Right atrium auricular region (tissue), 2 donors: ENCODE results near the gene MEIS3. TPM values are rescaled to one million over a fixed set of nuclear protein-coding genes. Genes with fewer than 3 reads are reported as not detected.
A peak's percentile ranks its signal among the peaks of the same experiment; 100 is the strongest.

Experiments
- DNase-seq: peaks from one replicate; pipeline ENCODE4 v3.0.0-alpha.2; 2019; ENCODE audit warnings: low spot score
- H3K27ac ChIP-seq, 2 donors: fragments of 200-600 bp; sonication (generic); 1 replicate in 1 of 2; 2 replicates in 1 of 2; pipeline ENCODE4 v1.5.1; 2016 to 2019
- H3K27me3 ChIP-seq, 2 donors: fragments of 200-600 bp; sonication (generic); one replicate each; pipeline versions ENCODE4 v1.5.1 to v1.6.0; 2017 to 2019
- H3K36me3 ChIP-seq: fragments of 200-600 bp; sonication (generic); one replicate; pipeline ENCODE4 v1.5.1; 2016
- H3K4me1 ChIP-seq, 2 donors: fragments of 200-600 bp; sonication (generic); one replicate each; pipeline versions ENCODE4 v1.5.1 to v1.6.0; 2017 to 2019
- H3K4me3 ChIP-seq, 2 donors: fragments of 200-600 bp; sonication (generic); 1 replicate in 1 of 2; 2 replicates in 1 of 2; pipeline ENCODE4 v1.5.1; 2017 to 2019; ENCODE audit warnings: mild to moderate bottlenecking in 1 of 2, moderate library complexity in 1 of 2
- H3K9me3 ChIP-seq, 2 donors: fragments of 200-600 bp; sonication (generic); one replicate each; pipeline ENCODE4 v1.5.1; 2019
- total RNA-seq, 2 donors: library from RNA; depleted of rRNA; stranded (reverse); fragments of >200 nt; gene quantifications; one replicate each; pipeline ENCODE4 v1.1.0, GENCODE V29; 2016
- TF ChIP-seq, protein P1 (sequence below), 2 donors: fragments of 200-600 bp; sonication (generic); IDR thresholded peaks; one replicate each; pipeline ENCODE4 v1.5.1; 2019; ENCODE audit warnings: antibody characterized with exemption in 2 of 2

Gene MEIS3
- total RNA-seq, 2 donors from 2014 or later = 6.3 to 9.2 TPM

DNA sequence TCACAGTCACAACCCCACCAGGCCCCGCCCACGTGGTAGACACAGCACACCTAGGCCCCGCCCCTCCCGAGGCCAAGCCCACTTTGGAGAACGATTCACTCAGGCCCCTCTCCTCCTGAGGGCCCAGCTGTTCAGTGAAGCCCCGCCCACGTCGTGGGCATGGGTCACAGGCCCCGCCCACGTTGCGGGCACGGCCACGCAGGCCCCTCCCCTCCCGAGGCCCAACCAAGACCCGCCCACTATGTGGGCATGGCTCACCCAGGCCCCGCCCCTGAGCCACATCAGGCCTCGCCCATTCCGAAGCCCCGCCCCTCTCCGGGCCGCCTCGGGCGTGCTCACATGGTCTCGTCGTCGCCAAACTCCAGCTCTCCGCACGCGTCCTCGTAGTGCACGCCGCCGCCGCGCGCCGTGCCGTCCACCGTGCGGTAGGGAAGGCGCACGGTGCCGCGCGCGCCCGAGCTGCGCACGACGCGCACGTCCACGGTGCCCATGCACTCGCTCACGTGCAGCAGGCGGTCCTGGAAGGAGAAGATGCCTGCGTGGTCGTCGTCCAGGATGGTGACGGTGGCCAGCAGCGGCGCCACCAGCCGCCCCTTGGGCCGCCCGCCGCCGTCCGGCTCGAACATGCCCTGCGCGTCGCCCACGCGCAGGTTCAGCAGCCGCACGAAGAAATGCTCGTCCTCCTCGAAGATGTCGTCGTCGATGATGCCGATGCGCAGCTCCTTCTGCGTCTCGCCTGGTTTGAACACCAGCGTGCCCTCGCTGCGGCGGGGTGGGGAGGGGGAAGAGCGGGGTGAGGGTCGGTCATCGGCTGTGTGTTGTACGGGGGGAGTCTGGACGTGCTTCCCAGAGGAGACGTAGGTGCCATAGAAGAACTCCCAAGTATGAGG lies 28.4 kb upstream of the MEIS3 start:
- peaks cover 27 to 43% of the 10 kb centered on the region in 2 donors for H3K27me3 ChIP-seq
- H3K27ac ChIP-seq = no peak overlapping the region
- no peaks in the 10 kb centered on the region for H3K9me3 ChIP-seq
- peaks cover 0 to 24% of the 10 kb centered on the region in 2 donors for H3K4me1 ChIP-seq
- no peaks in the 10 kb centered on the region for H3K36me3 ChIP-seq
- H3K4me3 ChIP-seq = peak overlapping the region in 1 of 2 donors; percentile 17
- no peak for DNase-seq
- TF ChIP-seq, protein P1, sequence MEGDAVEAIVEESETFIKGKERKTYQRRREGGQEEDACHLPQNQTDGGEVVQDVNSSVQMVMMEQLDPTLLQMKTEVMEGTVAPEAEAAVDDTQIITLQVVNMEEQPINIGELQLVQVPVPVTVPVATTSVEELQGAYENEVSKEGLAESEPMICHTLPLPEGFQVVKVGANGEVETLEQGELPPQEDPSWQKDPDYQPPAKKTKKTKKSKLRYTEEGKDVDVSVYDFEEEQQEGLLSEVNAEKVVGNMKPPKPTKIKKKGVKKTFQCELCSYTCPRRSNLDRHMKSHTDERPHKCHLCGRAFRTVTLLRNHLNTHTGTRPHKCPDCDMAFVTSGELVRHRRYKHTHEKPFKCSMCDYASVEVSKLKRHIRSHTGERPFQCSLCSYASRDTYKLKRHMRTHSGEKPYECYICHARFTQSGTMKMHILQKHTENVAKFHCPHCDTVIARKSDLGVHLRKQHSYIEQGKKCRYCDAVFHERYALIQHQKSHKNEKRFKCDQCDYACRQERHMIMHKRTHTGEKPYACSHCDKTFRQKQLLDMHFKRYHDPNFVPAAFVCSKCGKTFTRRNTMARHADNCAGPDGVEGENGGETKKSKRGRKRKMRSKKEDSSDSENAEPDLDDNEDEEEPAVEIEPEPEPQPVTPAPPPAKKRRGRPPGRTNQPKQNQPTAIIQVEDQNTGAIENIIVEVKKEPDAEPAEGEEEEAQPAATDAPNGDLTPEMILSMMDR (IDR thresholded peaks at IDR 0.05) = no peak

DNA sequence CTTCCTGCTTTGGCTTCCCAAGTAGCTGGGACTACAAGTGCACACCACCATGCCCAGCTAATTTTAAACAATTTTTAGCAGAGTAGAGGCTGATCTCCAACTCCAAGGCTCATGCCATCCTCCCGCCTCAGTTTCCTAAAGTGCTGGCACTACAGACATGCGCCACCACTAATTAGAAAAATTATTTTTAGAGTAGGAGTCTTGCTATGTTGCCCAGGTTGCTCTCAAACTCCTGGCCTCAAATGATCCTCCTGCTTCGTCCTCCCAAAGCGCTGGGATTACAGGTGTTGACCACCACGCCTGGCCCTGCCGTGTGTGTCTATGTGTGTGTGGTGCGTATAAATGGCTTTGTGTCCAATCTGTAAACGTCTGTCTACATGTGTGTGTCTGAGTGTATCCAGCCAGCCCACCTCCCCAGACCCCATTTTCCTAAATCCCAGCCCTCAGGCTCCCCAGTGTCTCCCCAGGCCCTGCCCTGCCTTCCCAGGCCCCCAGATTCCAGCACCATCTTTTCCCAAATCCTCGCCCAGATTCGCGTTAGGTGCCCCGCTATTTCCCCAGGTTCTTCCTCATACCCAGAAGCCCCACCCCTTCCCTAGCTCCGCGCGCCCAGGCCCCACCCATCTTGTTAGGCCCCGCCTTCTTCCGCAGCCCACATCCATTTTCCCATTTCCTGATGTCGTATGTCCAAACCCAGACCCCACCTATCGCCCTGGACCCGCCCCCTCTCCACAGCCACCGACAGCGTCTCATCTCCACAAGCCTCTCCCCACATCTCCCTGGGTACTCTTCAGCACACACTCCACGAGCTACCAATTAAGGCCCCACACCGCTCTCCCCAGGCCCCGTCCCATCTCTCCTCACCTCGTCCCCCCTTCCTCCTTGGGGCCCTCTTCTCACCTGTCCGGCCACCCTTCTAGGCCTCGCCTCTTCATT lies 27.5 kb upstream of the MEIS3 start:
- H3K27me3 ChIP-seq = peaks cover 27 to 43% of the 10 kb centered on the region in 2 donors
- peaks cover 0 to 24% of the 10 kb centered on the region in 2 donors for H3K4me1 ChIP-seq
- TF ChIP-seq, protein P1 (IDR thresholded peaks at IDR 0.05) = no peak
- peak overlapping the region in 1 of 2 donors; percentile 17 for H3K4me3 ChIP-seq
- H3K9me3 ChIP-seq = no peaks in the 10 kb centered on the region
- H3K27ac ChIP-seq = no peak overlapping the region
- no peaks in the 10 kb centered on the region for H3K36me3 ChIP-seq
- no peak for DNase-seq

DNA sequence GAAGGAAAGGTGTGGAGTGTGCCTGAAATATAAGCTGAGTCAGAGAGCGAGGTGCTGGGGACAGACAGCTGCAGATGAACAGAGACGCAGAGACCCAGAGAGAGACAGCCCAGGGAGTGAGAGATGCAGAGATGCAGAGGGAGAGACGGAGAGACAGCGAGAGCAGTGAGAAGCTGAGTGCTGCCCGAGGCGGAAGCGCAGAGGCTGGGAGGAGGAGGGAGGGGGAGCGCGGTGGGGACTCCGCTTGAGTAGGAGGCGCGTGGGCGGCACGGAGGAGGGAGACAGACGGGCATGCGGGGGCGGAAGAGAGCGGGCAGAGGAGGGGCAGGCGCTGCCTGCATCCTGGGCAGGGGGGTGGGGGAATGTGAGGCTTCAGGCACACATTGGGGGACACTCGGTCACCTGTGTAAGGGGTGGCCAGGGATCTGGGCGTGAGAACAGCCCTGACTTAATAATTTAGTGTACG lies 26.6 kb upstream of the MEIS3 start:
- H3K36me3 ChIP-seq = no peaks in the 10 kb centered on the region
- no peak overlapping the region for H3K4me3 ChIP-seq
- peaks cover 0 to 24% of the 10 kb centered on the region in 2 donors for H3K4me1 ChIP-seq
- DNase-seq = no peak
- TF ChIP-seq, protein P1 (IDR thresholded peaks at IDR 0.05) = no peak
- H3K27me3 ChIP-seq = peaks cover 27 to 43% of the 10 kb centered on the region in 2 donors
- H3K9me3 ChIP-seq = no peaks in the 10 kb centered on the region
- no peak overlapping the region for H3K27ac ChIP-seq

DNA sequence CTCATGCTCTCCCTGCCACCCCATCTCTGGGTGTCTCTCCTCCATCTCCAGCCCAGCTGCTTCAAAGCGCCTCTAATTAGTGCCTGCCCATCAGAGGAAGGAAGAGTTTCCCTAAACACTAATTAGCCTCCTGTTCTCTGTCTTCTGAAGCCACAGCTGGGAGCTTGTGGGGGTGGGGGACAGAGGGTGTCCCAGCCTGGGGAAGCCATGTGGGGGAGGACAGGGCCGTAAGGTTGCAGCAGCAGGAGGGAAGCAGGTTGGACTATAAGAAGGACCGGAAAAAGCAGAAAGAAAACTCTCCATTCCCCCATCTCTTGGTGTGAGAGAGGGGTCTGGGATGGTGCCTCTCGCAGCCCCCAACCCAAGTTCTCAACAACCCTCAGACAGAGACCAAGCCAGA lies 26.2 kb upstream of the MEIS3 start:
- no peaks in the 10 kb centered on the region for H3K9me3 ChIP-seq
- peaks cover 0 to 24% of the 10 kb centered on the region in 2 donors for H3K4me1 ChIP-seq
- TF ChIP-seq, protein P1 (IDR thresholded peaks at IDR 0.05) = no peak
- H3K4me3 ChIP-seq = no peak overlapping the region
- H3K36me3 ChIP-seq = no peaks in the 10 kb centered on the region
- H3K27ac ChIP-seq = no peak overlapping the region
- no peak for DNase-seq
- peaks cover 27 to 43% of the 10 kb centered on the region in 2 donors for H3K27me3 ChIP-seq

DNA sequence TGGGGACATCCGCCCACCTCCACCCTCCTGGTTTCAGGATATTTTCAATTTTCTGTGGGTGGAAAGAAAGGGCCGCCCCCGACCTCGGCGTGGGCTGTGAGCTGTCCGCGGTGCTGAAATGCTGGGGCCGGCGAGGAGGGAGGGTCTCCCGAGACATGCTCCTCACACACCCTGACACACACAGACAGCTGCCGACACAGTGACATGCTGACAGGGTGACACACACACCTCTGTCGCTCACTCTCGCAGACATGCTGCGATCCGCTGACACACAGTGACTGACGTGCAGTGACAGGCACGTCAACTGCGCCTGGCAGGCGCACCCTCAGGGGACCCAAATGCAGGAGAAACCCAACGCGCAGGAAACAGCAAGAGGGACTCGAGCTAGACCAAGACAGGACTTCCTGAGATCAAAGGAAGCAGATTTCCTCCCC lies 25.1 kb upstream of the MEIS3 start:
- TF ChIP-seq, protein P1 (IDR thresholded peaks at IDR 0.05) = no peak
- Histone ChIP-seq H3K36me3 (no peaks in the 10 kb centered on the region), H3K27ac (no peak overlapping the region), H3K9me3 (no peaks in the 10 kb centered on the region), H3K4me3 (no peak overlapping the region), H3K4me1 (peaks cover 0 to 24% of the 10 kb centered on the region in 2 donors), H3K27me3 (peaks cover 27 to 43% of the 10 kb centered on the region in 2 donors)
- no peak for DNase-seq
